ENCODE measurements around the gene WDR70.

- TF ChIP-seq POLR2A (IDR thresholded peaks at IDR 0.05) (no peak), CTCF (IDR thresholded peaks at IDR 0.05) (no peak)
Observed at GRCh38 chr5:37754976-37755375, 375.9 kb downstream of the WDR70 start.

All from prostate gland (tissue), 2 donors.